Ishikawa (cell line): ENCODE results near the gene PIGU.

Source experiments
- CEBPB ChIP-seq: IDR thresholded peaks from 2 replicates; pipeline ENCODE4 v1.6.1; 2012
- CREB1 ChIP-seq: IDR thresholded peaks from 2 replicates; pipeline ENCODE4 v1.6.1; 2012; ENCODE audit warnings: low read depth
- EGR1 ChIP-seq: IDR thresholded peaks from 2 replicates; pipeline ENCODE4 v1.6.1; 2012
- EP300 ChIP-seq: IDR thresholded peaks from 2 replicates; pipeline ENCODE4 v1.6.1; 2012; ENCODE audit warnings: borderline replicate concordance
- FOXM1 ChIP-seq: IDR thresholded peaks from 2 replicates; pipeline ENCODE4 v1.6.1; 2012; ENCODE audit warnings: low read depth, borderline replicate concordance
- NFIC ChIP-seq: IDR thresholded peaks from 2 replicates; pipeline ENCODE4 v1.6.1; 2012
- RAD21 ChIP-seq: IDR thresholded peaks from 2 replicates; pipeline ENCODE4 v1.6.1; 2012; ENCODE audit warnings: low read depth
- TAF1 ChIP-seq: IDR thresholded peaks from 2 replicates; pipeline ENCODE4 v1.6.1; 2012; ENCODE audit warnings: low read depth, mild to moderate bottlenecking
- TCF12 ChIP-seq: IDR thresholded peaks from 2 replicates; pipeline ENCODE4 v1.6.1; 2012; ENCODE audit warnings: low read depth
- TEAD4 ChIP-seq: IDR thresholded peaks from 2 replicates; pipeline ENCODE4 v1.6.1; 2012
- YY1 ChIP-seq: IDR thresholded peaks from 2 replicates; pipeline ENCODE4 v1.6.1; 2012; ENCODE audit warnings: low read depth
- ZBTB7A ChIP-seq: IDR thresholded peaks from 2 replicates; pipeline ENCODE4 v1.6.1; 2012; ENCODE audit warnings: low read depth
- TF ChIP-seq, protein P1 (sequence below): IDR thresholded peaks from 2 replicates; pipeline ENCODE4 v1.6.1; 2012
- TF ChIP-seq, protein P2 (sequence below): IDR thresholded peaks from 2 replicates; pipeline ENCODE4 v1.6.1; 2012
- TF ChIP-seq, protein P3 (sequence below): IDR thresholded peaks from 2 replicates; pipeline ENCODE4 v1.6.1; 2012; ENCODE audit warnings: low read depth, mild to moderate bottlenecking

PIGU gene

GRCh38 chr20:34564833-34565232 is 112.1 kb downstream of the PIGU start:
- TF ChIP-seq YY1 (no peak), TEAD4 (no peak), ZBTB7A (no peak)

- TF ChIP-seq TEAD4 = no peak
- TF ChIP-seq RAD21 = peak; percentile 41; the same call in 1 of the 2 replicates
Observed at GRCh38 chr20:34562641-34563040, 114.3 kb downstream of the PIGU start.

GRCh38 chr20:34561661-34562060 is 115.2 kb downstream of the PIGU start:
- TF ChIP-seq, protein P1, sequence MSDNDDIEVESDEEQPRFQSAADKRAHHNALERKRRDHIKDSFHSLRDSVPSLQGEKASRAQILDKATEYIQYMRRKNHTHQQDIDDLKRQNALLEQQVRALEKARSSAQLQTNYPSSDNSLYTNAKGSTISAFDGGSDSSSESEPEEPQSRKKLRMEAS = no peak
- TF ChIP-seq, protein P2, sequence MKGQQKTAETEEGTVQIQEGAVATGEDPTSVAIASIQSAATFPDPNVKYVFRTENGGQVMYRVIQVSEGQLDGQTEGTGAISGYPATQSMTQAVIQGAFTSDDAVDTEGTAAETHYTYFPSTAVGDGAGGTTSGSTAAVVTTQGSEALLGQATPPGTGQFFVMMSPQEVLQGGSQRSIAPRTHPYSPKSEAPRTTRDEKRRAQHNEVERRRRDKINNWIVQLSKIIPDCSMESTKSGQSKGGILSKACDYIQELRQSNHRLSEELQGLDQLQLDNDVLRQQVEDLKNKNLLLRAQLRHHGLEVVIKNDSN = no peak
- TF ChIP-seq EP300 = no peak
- no peak for TF ChIP-seq RAD21
- TF ChIP-seq CEBPB = no peak
- TF ChIP-seq, protein P3, sequence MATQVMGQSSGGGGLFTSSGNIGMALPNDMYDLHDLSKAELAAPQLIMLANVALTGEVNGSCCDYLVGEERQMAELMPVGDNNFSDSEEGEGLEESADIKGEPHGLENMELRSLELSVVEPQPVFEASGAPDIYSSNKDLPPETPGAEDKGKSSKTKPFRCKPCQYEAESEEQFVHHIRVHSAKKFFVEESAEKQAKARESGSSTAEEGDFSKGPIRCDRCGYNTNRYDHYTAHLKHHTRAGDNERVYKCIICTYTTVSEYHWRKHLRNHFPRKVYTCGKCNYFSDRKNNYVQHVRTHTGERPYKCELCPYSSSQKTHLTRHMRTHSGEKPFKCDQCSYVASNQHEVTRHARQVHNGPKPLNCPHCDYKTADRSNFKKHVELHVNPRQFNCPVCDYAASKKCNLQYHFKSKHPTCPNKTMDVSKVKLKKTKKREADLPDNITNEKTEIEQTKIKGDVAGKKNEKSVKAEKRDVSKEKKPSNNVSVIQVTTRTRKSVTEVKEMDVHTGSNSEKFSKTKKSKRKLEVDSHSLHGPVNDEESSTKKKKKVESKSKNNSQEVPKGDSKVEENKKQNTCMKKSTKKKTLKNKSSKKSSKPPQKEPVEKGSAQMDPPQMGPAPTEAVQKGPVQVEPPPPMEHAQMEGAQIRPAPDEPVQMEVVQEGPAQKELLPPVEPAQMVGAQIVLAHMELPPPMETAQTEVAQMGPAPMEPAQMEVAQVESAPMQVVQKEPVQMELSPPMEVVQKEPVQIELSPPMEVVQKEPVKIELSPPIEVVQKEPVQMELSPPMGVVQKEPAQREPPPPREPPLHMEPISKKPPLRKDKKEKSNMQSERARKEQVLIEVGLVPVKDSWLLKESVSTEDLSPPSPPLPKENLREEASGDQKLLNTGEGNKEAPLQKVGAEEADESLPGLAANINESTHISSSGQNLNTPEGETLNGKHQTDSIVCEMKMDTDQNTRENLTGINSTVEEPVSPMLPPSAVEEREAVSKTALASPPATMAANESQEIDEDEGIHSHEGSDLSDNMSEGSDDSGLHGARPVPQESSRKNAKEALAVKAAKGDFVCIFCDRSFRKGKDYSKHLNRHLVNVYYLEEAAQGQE = no peak
- no peak for TF ChIP-seq YY1

GRCh38 chr20:34560614-34561013 is 116.3 kb downstream of the PIGU start:
- no peak for TF ChIP-seq CEBPB
- TF ChIP-seq, protein P3 = no peak
- TF ChIP-seq EP300 = no peak
- no peak for TF ChIP-seq YY1
- TF ChIP-seq RAD21 = no peak
- no peak for TF ChIP-seq EGR1
- TF ChIP-seq FOXM1 = no peak
- TF ChIP-seq, protein P2 = no peak
- TF ChIP-seq CREB1 = no peak
- TF ChIP-seq ZBTB7A = no peak
- TF ChIP-seq TAF1 = no peak
- no peak for TF ChIP-seq TEAD4

GRCh38 chr20:34560141-34560523 is 116.8 kb downstream of the PIGU start:
- TF ChIP-seq RAD21 (no peak), EGR1 (no peak), YY1 (no peak), ZBTB7A (no peak), CEBPB (no peak), EP300 (no peak), TEAD4 (no peak), TCF12 (no peak), FOXM1 (no peak), NFIC (no peak), TAF1 (no peak), CREB1 (no peak)
- TF ChIP-seq, protein P3 = no peak
- TF ChIP-seq, protein P2 = no peak
- TF ChIP-seq, protein P1 = no peak
